Erythroblast (primary cell): Measurements from ENCODE around the gene PDE4D.

Source experiments
- GATA1 ChIP-seq: IDR thresholded peaks from 2 replicates; pipeline ENCODE4 v1.6.1; 2011; ENCODE audit warnings: low read depth, mild to moderate bottlenecking, control low read depth, low read length, moderate library complexity
- POLR2A ChIP-seq: IDR thresholded peaks from 2 replicates; pipeline ENCODE4 v1.6.1; 2011; ENCODE audit warnings: mild to moderate bottlenecking, low read length

DNA sequence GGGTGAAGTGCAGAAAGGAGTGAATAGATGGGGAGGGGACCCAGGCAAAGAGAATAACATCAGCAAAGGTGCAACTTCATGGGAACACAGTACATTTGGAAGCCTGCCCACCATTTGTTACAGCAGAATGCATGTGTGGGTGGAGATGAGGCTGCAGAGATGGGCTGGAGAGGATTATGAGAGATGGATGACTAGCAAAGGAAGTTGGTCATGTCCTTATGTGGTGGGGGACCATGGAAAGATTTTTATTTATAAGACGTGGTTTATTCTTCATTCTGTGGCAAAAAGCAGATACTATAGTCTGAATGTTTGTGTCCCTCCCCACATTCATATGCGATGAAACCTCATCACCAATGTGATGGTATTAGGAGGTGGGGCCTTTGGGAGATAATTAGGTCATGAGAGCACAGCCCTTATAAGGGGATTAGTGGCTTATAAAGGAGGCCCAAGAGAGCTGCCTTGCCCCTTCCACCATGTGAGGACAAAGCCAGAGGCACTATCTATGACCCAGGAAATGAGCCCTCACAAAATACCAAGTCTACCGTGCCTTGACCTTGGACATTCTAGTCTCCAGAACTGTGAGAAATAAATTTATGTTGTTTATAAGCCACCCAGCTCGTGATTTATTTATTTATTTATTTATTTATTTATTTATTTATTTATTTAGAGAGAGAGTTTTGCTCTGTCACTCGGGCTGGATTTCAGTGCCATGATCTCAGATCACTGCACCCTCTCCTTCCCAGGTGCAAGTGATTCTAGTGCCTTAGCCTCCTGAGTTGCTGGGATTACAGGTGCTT lies 827.0 kb downstream of the PDE4D start:
- TF ChIP-seq POLR2A (no peak), GATA1 (no peak)
